Measurements from ENCODE around the gene NAV2. TPM values are rescaled to one million over a fixed set of nuclear protein-coding genes. Genes with fewer than 3 reads are reported as not detected.

The NAV2 gene
- total RNA-seq, 1 experiment from 2014 or later: 2.1 TPM

DNA sequence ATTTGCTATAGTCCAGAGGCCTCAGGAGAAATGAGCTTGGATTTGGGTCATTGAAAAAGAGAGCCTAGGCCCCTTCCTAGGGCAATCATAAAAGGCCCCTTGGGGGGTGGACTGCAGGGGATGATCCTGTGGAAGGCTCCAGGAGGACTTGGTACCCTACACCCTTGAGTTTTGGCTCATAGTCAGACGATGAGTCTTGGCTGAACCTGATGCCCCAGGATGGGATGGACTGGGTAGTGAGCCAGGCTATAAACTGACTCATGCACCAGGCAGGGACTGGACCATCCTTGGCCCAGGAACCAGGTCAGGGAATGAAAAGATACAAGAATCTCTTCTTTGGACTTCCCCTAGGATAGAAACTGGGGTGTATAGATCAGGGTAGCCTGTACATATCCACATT lies 54.2 kb downstream of the NAV2 start (continued):
- no peak for TF ChIP-seq REST (IDR thresholded peaks at IDR 0.05; ENCODE audit: low read depth)

DNA sequence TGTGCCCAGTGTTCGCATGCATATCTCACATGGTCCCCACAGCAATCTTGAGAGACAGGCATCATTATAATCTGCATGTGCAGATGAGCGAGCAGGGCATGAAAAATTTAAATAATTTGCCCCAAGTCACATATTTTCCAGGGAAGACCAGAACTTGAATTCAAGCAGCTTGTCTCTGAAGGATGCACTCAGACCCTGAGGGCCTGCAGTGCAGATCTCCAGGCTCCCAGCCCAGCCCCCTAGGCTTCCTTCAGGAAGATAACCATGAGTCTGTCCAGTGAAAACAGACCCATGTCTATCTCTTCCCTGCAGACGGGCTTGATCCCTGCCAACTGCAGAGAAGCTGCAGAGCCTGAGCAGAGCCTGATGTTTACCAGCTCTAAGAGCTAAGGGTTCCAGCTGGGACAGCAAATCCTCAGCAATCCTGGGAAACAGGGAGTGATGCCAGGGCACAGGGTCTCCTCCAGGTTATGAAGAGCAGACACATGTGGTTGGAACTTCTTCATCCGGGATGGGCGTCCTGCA lies 55.1 kb downstream of the NAV2 start:
- no peak overlapping the region for H3K4me3 ChIP-seq (replicated peaks in 1 of 2; ENCODE audit: low read depth in 1 of 2, low read length in 2 of 2)
- H2AFZ ChIP-seq (ENCODE audit: low read depth, low read length, poor library complexity, severe bottlenecking): no peak overlapping the region
- H3K9me2 ChIP-seq (ENCODE audit: insufficient read depth): no peaks in the 10 kb centered on the region
- no peaks in the 10 kb centered on the region for H3K9me3 ChIP-seq (ENCODE audit: control insufficient read depth in 1 of 2, insufficient read depth in 1 of 2, low read depth in 1 of 2, low read length in 2 of 2)
- peaks cover 58% of the 10 kb centered on the region for H3K27me3 ChIP-seq (ENCODE audit: insufficient read depth, low read length)
- CTCF ChIA-PET: no interaction called here
- H3K4me1 ChIP-seq (ENCODE audit: control insufficient read depth in 1 of 2, insufficient read depth in 2 of 2, low read length in 2 of 2): peaks cover 0 to 3% of the 10 kb centered on the region in 2 experiments; a peak in 1 of 4 replicates
- no peak overlapping the region for H3K27ac ChIP-seq (ENCODE audit: low read depth, low read length)
- H4K20me1 ChIP-seq (ENCODE audit: insufficient read depth): no peaks in the 10 kb centered on the region
- no peak for DNase-seq (ENCODE audit: low read depth, low spot score)
- no peaks in the 10 kb centered on the region for H3K36me3 ChIP-seq (ENCODE audit: control insufficient read depth in 1 of 2, insufficient read depth in 2 of 2, low read length in 2 of 2)
- H3K4me2 ChIP-seq (ENCODE audit: low read length): no peak overlapping the region
- H3K9ac ChIP-seq (ENCODE audit: low read length): no peak overlapping the region
- BruUV-seq (replicated peaks): no TSS peak
- RAD21 ChIA-PET (ENCODE audit: low non-redundant PET in 1 of 2, low total read pairs in 2 of 2, uncharacterized antibody in 2 of 2, unreplicated experiment in 2 of 2): no interaction called here
- TF ChIP-seq EGR1 (IDR thresholded peaks at IDR 0.05; ENCODE audit: low read depth) (no peak), POLR2AphosphoS5 (IDR thresholded peaks at IDR 0.05; ENCODE audit: low read depth, low read length) (no peak), EZH2 (IDR thresholded peaks at IDR 0.05) (no peak)
- intact Hi-C loops (cut with micrococcal nuclease): loop anchor here (2.0 kb wide), 1 partner anchor 15 kb away; no protein-coding TSS in a partner anchor
- POLR2A ChIA-PET: no interaction called here
- H3K79me2 ChIP-seq (ENCODE audit: insufficient read depth, low read length): no peaks in the 10 kb centered on the region
- ATAC-seq: no peak

All from HCT116 (cell line).